Osteocyte (in vitro differentiated cells): ENCODE results near the gene DENND1A. TPM values are rescaled to one million over a fixed set of nuclear protein-coding genes. Genes with fewer than 3 reads are reported as not detected.

ENCODE experiments used
- DNase-seq: peaks from one replicate; pipeline ENCODE4 v3.0.0; 2021; ENCODE audit warnings: mixed read lengths; ENCODE audit not compliant: unreplicated experiment; ENCODE audit errors: extremely low spot score
- H3K27ac Mint-ChIP-seq: one replicate; pipeline ENCODE4 v1.8.0; 2021; ENCODE audit warnings: mild to moderate bottlenecking, mixed read lengths; ENCODE audit not compliant: unreplicated experiment
- H3K27me3 Mint-ChIP-seq: one replicate; pipeline ENCODE4 v1.8.0; 2021; ENCODE audit warnings: mixed read lengths; ENCODE audit not compliant: unreplicated experiment
- H3K36me3 Mint-ChIP-seq: one replicate; pipeline ENCODE4 v1.8.0; 2021; ENCODE audit warnings: mixed read lengths; ENCODE audit not compliant: unreplicated experiment
- H3K4me1 Mint-ChIP-seq: one replicate; pipeline ENCODE4 v1.8.0; 2021; ENCODE audit warnings: mixed read lengths; ENCODE audit not compliant: unreplicated experiment
- H3K4me3 Mint-ChIP-seq: one replicate; pipeline ENCODE4 v1.8.0; 2021; ENCODE audit warnings: mild to moderate bottlenecking, moderate library complexity, mixed read lengths; ENCODE audit not compliant: unreplicated experiment
- H3K9me3 Mint-ChIP-seq: one replicate; pipeline ENCODE4 v1.8.0; 2021; ENCODE audit warnings: mixed read lengths; ENCODE audit not compliant: unreplicated experiment
- total RNA-seq: library from RNA; stranded (reverse); gene quantifications from 2 replicates; pipeline ENCODE4 v1.2.1, GENCODE V29; 2021
- TF ChIP-seq, protein P1 (sequence below): fragments of 200-600 bp; sonication (generic); IDR thresholded peaks from 2 replicates; pipeline ENCODE4 v1.5.0; 2021; ENCODE audit warnings: antibody characterized with exemption, mild to moderate bottlenecking, moderate library complexity

DENND1A gene
- total RNA-seq, 1 donor from 2014 or later = 19.8 TPM

DNA sequence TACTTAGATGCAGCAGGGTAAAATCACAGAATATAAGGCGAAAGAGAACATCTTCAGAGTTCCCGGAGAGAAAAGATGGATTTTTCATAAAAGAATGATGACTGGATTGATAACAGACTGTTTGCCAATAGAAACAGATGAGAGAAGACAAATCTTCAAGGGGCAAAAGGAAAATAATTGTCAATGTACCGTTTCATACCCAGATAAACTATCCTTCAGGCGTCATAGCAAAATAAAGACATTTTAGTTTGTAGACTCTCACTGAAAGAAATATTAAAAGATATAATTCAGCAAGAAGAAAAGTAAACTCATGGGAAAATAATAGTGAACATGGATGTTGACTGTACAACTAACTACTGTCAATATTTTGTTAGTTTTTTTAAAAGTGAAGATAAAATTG lies 399.7 kb downstream of the DENND1A start:
- no peak overlapping the region for H3K27ac Mint-ChIP-seq
- H3K4me3 Mint-ChIP-seq = no peak overlapping the region
- no peaks in the 10 kb centered on the region for H3K27me3 Mint-ChIP-seq
- no peak for DNase-seq
- TF ChIP-seq, protein P1, sequence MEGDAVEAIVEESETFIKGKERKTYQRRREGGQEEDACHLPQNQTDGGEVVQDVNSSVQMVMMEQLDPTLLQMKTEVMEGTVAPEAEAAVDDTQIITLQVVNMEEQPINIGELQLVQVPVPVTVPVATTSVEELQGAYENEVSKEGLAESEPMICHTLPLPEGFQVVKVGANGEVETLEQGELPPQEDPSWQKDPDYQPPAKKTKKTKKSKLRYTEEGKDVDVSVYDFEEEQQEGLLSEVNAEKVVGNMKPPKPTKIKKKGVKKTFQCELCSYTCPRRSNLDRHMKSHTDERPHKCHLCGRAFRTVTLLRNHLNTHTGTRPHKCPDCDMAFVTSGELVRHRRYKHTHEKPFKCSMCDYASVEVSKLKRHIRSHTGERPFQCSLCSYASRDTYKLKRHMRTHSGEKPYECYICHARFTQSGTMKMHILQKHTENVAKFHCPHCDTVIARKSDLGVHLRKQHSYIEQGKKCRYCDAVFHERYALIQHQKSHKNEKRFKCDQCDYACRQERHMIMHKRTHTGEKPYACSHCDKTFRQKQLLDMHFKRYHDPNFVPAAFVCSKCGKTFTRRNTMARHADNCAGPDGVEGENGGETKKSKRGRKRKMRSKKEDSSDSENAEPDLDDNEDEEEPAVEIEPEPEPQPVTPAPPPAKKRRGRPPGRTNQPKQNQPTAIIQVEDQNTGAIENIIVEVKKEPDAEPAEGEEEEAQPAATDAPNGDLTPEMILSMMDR = no peak
- peaks cover 12% of the 10 kb centered on the region for H3K9me3 Mint-ChIP-seq
- peaks cover 13% of the 10 kb centered on the region for H3K36me3 Mint-ChIP-seq
- H3K4me1 Mint-ChIP-seq = peaks cover 4% of the 10 kb centered on the region

DNA sequence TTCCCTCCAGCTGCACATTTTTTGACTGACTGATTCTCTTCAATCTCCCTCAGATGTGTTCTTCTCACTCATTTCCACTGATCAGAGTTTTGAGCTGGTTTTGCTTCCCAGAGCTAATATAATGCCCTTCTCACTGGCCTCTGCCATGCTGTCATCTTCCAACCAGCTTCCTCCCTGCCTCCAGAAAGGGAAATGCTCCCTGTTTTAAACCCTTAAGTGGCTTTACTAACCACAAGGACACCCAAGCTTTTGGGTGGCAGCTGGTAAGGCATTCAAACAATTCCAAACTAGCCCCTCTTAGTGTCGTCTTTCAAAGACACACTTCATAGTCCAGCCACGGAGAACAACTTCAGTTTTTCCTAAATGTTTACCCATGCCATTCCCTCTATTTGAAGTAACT lies 401.4 kb downstream of the DENND1A start:
- H3K4me1 Mint-ChIP-seq = peaks cover 1% of the 10 kb centered on the region

DNA sequence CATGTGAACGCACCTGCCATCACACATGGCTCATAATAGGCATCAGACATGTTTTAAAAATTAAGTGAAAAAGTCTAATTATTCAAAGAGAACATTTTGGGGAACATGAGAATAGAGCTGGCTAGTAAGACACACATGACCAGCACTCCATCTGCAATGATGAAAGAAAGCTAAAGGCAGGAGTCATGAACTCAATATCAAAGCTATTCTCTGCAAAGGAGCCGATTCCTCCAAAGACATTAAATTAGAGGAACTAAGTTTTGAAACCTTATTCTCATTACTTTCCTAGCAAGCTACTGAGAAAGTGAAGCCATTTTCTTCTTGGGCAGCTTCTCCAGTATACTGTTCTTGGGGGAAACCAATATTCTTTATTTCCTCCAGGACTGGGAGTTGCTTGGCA lies 401.9 kb downstream of the DENND1A start:
- no peaks in the 10 kb centered on the region for H3K4me1 Mint-ChIP-seq
- TF ChIP-seq, protein P1 = no peak
- H3K27ac Mint-ChIP-seq = no peak overlapping the region

More for the DNA sequence above, 401.4 kb downstream of the DENND1A start:
- Mint-ChIP-seq H3K4me3 (no peak overlapping the region), H3K9me3 (peaks cover 12% of the 10 kb centered on the region), H3K36me3 (peaks cover 13% of the 10 kb centered on the region), H3K27me3 (no peaks in the 10 kb centered on the region), H3K27ac (no peak overlapping the region)
- no peak for DNase-seq
- TF ChIP-seq, protein P1 = no peak

DNA sequence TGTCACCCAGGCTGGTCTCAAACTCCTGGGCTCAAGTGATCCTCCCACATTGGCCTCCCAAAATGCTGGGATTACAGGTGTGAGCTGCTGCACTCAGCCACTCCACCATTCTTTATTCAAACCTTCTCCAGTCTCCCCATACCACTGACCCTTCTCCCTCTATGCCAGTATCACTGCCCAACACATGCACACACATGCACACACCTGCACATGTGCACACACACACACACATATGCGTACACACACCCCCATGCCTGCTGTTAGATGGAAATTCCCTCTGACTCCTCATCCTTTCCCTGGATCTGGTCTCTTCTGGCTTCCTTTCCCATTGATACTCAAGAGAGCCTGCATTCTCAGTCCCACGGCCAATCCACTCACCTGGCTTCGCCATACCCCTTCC lies 404.0 kb downstream of the DENND1A start:
- Mint-ChIP-seq H3K9me3 (peaks cover 12% of the 10 kb centered on the region), H3K27ac (no peak overlapping the region), H3K27me3 (no peaks in the 10 kb centered on the region), H3K4me1 (no peaks in the 10 kb centered on the region), H3K36me3 (peaks cover 11% of the 10 kb centered on the region), H3K4me3 (no peak overlapping the region)
- TF ChIP-seq, protein P1 = no peak
- no peak for DNase-seq

More for the DNA sequence above, 401.9 kb downstream of the DENND1A start:
- no peak for DNase-seq
- no peak overlapping the region for H3K4me3 Mint-ChIP-seq
- H3K9me3 Mint-ChIP-seq = peaks cover 12% of the 10 kb centered on the region
- H3K36me3 Mint-ChIP-seq = peaks cover 13% of the 10 kb centered on the region
- H3K27me3 Mint-ChIP-seq = no peaks in the 10 kb centered on the region

DNA sequence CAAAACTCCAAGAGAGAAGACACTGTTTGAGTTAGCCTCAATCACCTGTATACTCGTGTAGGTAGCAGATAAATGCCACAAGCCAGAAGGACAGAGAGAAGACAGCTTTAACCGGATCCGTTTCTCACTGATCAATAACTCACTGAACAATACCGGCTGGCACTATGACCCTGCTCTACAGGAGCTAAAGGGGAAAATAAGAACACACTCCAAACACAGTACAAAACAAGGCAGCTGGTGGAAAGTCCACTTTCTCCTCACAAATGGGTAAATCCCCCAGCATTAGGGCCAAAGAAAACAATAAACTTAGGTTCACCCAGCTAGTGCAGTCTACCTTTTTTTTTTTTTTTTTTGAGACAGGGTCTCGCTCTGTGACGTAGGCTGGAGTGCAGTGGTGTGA lies 404.5 kb downstream of the DENND1A start:
- no peak for DNase-seq
- H3K36me3 Mint-ChIP-seq = peaks cover 11% of the 10 kb centered on the region
- no peak overlapping the region for H3K27ac Mint-ChIP-seq
- no peak overlapping the region for H3K4me3 Mint-ChIP-seq
- TF ChIP-seq, protein P1 = no peak
- H3K4me1 Mint-ChIP-seq = no peaks in the 10 kb centered on the region
- no peaks in the 10 kb centered on the region for H3K27me3 Mint-ChIP-seq
- peaks cover 12% of the 10 kb centered on the region for H3K9me3 Mint-ChIP-seq
